ENCODE results near the gene DNAJA3.

DNAJA3 gene

DNA sequence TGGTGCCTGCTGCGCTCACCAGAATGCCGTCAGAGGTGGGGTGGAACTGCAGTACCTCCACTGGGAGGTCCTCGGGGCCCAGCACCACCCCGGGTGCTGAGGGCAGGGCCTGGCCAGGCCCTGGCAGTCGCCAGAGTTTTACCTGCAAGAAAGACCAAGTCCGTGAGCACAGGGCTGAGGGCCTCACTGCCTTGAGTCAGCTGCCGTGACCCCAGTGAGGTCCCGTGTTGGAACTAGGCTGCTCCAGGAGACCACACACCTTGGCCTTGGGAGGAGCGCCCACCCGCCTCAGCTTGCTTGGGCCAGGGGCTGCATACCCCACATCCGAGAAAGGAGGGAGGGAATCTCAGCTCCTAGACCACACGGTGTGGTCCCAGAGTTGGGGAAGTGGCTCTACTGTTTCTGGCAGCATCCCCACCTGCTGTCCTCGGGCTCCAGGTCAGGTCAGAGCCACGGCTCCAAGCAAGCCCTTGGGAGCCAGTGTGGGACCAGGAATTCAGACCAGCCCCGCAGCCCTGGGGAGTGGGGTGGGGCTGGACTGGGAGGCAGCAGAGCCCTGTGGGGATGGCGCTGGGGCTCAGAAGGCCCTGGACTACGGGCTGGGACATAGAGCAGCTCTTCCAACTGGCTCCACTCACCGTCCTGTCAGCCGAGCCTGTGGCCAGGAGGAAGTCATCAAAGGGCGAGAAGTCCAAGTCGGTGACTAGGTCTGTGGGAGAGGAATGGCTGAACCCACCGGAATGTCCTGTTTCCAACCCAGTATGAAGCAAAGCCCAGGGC, 17.9 kb upstream of the DNAJA3 start:
- no peak for DNase-seq (ENCODE audit: low read depth)

GRCh38 chr16:4408323-4408690, 17.4 kb upstream of the DNAJA3 start:
- DNase-seq (ENCODE audit: low read depth): no peak

DNA sequence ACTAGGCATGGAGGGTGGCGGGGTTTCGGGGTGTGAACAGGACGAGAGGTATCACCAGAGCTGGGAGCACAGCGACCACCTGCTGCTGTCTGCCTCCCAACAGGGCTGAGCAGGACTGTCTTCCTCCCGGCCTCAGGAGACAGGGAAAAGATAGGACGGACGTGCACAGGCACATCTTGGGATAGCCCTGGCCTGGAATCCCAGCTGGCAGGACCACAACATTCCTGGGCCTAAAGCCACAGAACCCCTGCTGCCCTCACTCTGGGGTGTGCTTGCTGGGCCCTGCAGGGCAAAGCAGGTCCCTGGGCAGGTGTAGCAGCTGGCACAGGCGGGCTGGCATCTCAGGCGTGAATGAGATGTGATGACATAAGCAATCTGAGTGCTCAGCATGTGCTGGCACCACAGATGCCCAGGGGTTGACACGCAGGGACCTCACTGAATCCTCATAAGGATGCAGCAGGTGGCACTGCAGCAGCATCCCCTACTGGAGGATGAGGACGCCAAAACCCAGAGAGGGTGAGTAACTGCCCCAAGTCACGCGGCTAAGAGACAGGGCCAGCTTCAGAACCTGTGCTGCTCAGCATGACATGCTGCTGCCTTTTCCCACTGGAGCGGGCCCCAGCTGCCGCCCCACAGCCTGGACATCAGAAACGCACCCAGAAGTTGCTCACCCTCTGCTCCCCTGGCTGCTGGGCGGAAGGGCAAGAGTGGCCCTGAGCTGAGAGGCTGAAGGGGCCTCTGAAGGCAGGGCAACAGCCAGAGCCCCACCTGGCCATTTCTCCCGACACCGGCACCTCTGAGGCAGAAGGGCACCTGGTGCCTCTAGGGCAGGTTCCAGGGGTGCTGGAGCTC, 16.4 kb upstream of the DNAJA3 start:
- no peak for DNase-seq (ENCODE audit: low read depth)

GRCh38 chr16:4410335-4411075, 15.2 kb upstream of the DNAJA3 start:
- DNase-seq (ENCODE audit: low read depth): no peak

DNA sequence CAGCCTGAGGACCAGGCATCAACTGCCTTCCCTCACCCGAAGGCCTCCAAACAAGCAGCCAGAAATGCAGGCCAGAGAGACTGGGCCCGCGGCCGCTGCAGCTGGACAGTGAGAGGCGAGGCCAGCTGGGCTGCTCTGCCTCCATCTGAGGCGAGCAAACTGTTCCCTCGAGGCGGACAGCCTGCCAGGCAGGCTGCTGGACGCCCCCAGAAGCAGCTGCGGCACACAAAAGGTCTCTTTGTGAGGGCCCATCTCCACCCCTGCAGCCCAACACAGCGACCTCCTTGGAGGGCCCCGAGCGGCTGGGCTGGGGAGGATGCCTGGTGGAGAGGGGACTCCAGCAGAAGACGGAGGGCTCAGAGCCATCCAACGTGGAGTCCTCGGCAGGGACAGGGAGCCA, 14.0 kb upstream of the DNAJA3 start:
- DNase-seq (ENCODE audit: low read depth): no peak

DNA sequence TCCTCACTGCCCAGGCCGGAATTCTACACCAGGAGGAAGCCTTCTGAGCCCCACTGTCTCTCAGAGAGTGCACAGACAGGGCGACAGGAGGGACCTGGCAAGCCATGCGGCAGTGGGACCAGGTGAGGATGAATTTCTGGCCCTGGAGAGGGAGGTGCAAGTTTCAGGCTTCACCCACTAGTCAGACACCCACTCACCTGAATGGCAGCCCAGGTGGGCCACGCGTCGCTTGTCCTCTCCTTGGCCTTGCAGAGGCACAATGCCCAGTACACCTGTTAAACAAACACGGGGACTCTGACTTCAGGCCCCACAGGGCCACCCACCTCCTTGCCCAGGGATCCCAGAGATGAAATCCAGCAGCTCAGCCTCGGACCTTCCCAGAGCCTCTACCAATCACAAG, 13.5 kb upstream of the DNAJA3 start:
- DNase-seq (ENCODE audit: low read depth): no peak

- DNase-seq (ENCODE audit: low read depth): no peak
These were observed 12.8 kb upstream of the DNAJA3 start for GRCh38 chr16:4412854-4413253.

GRCh38 chr16:4414187-4414917, 11.3 kb upstream of the DNAJA3 start:
- DNase-seq (ENCODE audit: low read depth): no peak

DNA sequence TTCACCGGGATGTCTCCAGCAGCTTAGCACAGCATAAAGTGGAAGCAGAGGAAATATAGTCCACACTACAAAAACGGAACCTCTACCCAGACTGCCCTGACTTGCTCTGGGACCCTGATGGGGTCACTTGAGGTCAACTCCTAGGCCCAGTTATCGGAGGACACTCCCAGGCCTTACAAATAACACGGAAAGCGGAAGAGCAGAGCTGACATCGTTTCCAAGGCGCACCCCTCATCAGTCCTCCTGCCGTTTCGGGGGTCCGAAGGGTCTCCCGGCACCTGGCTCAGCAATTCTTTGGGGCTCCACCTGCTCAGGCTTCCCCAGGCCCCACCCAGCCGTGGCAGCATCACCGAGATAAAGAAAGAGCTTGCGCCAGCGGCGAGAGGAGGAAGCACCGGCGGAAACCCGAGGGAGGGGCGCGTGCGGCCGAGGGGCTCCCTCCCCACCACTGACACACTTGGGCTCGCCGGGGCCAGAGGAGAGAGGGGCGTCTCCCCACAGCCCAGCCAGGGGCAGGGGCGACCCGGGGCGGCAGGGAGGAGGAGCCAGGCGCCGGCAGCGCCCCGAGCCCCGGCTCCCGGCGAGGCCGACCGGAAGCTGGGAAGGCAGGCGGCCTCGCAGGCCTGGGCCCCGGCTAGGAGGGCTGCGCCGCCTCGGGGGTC, 10.0 kb upstream of the DNAJA3 start:
- DNase-seq (ENCODE audit: low read depth): no peak

GRCh38 chr16:4416200-4417032, 9.3 kb upstream of the DNAJA3 start, which contains the start of gene CORO7:
CORO7 (minus strand) TSS chr16:4416596; CDS start chr16:4416518, 78 bp downstream.
- DNase-seq (ENCODE audit: low read depth): peak; percentile 52

- no peak for DNase-seq (ENCODE audit: low read depth)
These were observed 6.2 kb upstream of the DNAJA3 start for GRCh38 chr16:4419402-4419959.

DNA sequence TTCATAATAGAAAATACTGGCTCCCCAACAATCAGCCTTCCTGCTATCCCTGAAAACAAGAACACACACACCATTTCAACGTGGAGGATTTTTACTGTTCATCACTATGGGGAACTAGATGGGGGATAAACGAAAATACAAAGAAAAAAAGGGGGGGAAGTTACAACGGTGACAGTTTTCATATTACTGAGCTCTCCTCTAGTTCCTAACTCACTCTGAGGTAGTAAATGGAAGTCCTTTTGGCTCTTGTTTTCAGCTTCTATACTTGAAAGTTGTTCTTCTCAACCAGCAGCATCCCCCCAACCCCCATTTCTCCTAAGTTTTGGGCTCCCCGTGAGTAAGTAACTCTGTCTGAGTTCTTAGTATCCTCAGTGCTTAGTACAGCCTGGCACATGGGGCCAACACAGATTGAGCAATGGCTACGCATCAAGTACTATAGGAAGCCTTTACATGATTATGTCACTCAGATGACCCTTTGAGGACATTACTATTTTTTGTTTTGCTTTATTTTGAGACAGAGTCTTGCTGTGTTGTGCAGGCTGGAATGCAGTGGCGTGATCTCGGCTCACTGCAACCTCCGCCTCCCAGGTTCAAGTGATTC, 5.1 kb upstream of the DNAJA3 start:
- DNase-seq (ENCODE audit: low read depth): no peak

- no peak for DNase-seq (ENCODE audit: low read depth)
These were observed 485 bp downstream of the DNAJA3 start for GRCh38 chr16:4426021-4426684.

DNA sequence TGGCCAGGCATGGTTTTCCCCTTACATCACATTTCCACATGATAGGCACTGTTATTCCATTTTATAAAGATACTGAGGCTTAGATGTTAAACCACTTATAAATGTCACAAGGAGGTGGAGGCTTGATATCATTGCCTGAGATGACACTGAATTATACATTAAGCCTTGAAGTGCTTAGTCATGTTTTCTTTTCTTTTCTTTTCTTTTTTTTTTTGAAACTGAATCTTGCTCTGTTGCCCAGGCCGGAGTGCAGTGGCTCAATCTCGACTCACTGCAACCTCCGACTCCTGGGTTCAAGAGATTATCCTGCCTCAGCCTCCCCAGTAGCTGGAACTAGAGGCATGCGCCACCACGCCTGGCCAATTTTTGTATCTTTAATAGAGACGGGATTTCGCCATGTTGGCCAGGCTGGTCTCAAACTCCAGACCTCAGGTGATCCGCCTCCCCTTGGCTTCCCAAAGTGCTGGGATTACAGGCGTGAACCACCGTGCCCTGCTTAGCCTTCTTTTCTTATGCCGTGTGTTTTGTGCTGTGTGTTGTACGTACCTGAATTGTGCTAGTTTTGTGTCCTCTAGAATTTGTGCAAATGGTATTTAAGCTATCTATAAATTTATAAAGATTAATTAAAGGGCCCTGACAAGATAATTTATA, 1.2 kb downstream of the DNAJA3 start:
- no peak for DNase-seq (ENCODE audit: low read depth)

DNA sequence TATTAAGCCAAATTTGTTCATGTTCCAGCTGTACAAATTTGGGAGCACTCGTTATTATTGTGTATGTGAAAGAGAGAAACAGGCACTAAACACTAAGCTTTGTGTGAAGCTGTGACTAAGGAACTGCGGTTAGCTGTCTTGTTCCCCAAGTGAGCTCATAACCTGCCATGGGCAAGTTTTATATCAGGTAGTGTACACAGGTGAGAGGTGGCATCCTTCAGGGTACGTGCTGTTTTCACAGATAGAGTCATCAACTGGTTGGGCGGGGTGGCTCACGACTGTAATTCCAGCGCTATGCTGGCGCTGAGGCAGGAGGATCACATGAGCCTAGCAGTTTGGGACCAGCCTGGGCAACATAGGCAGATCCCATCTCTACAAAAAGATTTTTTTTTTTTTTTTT, 2.8 kb downstream of the DNAJA3 start:
- no peak for DNase-seq (ENCODE audit: low read depth)

DNA sequence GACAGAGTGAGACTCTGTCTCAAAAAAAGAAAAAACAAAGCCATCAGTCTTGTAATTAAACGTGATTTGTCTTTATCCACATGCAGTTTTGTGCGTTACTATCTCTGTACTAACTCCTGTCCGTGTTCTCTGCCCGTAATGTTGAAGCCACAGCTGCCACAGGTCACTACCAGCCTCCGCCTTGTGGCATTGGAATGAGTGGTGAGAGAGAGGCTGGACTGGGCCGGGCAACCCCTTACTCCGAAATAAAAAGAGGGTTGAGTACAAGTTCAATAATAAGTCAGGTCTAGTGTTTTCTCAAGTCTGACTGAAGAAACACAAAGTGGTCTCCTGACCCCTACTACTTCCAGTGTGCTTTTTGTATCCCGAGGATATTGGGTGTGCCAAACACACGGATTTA, 5.4 kb downstream of the DNAJA3 start:
- DNase-seq (ENCODE audit: low read depth): no peak

DNA sequence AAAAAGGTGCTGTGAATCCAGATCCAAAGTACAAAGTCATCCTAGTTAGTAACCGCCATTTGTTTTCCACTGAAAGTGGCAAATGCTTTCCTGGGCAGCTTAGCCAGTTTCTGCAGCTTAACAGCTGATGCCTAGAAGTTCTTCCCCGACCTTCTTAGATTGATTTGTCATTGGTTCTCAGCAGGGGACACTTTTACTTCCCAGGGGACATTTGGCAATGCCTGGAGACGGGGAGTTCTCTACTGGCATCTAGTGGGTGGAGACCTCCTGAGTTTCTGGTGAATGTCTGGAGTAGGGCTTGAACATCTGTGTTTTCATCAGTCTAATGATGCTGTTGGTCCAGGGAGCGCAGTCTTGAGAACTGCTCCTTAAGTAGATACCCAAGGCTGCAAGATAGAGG, 7.6 kb downstream of the DNAJA3 start:
- DNase-seq (ENCODE audit: low read depth): no peak

DNA sequence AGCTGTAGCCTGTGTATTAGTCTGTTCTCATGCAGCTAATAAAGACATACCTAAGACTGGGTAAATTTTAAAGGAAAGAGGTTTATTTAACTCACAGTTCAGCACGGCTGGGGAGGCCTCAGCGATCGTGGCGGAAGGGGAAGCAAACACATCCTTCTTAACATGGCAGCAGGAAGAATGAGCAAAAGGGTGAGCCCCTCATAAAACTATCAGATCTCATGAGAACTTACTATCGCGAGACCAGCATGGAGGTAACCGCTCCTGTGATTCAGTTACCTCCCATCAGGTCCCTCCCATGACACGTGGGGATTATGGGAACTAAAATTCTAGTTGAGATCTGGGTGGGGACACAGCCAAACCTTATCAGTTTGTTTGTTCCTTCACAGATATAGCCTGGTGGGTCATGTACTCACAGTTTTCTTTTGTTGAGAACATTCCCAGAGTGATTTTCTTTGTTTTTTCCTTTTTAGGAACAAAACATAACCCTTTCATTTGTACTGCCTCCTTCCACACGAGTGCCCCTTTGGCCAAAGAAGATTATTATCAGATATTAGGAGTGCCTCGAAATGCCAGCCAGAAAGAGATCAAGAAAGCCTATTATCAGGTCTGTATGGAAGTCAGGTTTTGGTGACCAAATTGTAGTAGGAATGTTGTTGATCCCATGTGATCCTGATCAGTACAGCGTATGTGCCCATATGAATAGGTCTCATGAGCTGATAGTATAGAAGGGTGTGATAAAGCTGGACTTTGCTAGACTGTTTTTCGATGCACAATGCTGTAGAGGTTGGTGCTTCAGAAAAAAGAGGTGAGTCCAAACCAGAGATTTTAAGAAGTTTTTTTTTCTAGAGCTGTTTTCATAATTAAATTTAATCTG, 8.5 kb downstream of the DNAJA3 start:
- DNase-seq (ENCODE audit: low read depth): no peak

Measured in HS-27A (cell line).